GM21723 (cell line): Measurements from ENCODE around the gene EXOG.
"Not testable (repeated sequence)": the region's sequence is repeated elsewhere in the genome, so short reads cannot be mapped to it uniquely, and the experiment has no call there.

Source experiments
- ATAC-seq: cut with Tn5 transposase; IDR thresholded peaks from one replicate; pipeline ENCODE4 v1.9.1; 2021; ENCODE audit warnings: mild to moderate bottlenecking, moderate library complexity; ENCODE audit not compliant: unreplicated experiment

The EXOG gene

DNA sequence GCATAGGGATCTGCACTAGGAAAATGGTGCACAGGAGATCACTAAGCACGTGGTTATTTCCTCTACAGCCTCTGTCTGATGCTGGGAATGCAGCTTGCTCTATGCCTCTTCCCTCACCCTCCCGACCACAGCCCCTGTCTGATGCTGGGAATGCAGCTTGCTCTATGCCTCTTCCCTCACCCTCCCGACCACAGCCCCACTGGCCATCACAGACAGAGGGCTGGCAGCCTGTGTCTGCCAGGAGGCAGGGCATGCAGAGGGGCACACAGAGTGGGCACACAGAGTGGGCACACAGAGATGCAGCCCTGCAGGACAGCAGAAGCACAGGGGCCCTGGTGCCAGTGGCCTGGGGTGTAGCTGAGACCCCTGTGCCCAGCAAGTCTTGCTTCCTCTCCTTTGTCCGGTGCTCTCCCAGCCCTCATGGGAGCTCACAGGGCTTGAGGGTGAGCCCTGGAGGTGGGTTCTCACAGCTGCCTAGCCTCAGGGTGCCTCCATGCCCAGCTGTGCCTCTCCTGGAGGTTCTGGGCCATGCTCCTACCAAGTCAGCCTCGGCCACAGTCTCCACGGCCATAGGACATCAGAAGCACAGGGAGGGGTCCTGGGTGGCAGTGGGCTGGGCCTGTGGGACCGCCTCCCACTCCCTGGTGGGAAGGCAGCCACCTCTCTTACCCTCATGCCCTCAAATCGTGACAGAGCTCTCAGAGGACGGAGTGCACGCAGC is 65.8 kb downstream of the EXOG start:
- no peak for ATAC-seq

DNA sequence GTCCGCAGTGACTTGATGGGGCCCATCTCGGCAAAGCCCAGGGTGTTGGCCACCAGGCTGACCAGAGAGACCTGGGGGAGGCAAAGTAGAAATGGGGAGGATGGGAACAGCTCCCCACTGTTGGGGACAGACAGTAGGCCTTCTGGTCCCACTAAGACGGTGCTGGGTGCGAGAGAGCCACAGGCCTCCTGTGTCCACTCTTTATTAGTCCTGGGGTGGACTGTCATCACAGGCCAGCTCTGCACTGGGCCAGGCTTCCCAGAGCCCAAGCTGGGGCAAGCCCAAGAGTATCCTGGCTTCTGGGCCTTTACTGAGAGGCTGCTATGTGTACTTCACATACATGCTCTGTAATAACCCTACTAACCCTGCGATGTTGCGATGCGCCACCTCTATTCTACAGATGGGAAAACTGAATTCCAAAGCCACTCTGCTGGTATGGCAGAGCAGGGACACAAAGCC is 66.4 kb downstream of the EXOG start:
- no peak for ATAC-seq

DNA sequence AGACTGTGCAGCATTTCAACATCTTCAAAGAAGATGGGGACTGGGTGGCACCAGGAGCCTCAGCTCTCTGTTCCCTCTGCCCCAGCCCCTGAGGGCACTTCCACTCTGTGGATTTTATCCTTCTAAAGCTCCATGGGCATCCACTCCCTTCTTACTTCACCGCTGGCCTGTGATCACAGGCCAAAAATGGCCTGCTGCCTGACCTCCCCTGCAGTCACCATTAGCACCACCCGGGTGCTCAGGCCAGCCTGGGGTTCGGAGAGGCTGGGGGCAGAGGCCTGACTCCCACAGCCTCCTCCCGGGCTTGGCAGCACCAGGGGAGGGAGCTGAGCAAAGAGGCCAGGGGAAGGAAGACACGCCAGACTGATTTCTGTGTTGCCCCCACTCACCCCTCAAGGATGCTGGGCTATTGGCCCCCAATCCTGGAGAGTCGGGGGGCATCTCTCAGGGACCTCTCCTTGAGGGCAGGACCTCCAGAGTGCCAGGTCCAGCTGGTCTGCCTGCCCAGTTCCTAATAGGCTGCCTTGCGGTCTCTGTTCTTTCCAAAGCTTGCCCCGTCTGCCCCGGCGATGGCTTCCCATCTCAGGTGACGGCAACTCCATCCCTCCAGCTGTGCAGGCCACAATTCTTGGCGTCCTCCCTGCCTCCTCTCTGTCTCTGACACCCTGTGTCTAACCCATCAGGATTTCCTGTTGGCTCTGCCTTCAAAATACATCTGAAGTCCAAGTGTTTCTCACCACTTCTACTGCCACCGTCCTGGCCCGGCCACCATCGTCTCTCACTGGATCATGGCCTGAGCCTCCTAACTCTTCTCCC is 67.1 kb downstream of the EXOG start:
- ATAC-seq, result no peak

DNA sequence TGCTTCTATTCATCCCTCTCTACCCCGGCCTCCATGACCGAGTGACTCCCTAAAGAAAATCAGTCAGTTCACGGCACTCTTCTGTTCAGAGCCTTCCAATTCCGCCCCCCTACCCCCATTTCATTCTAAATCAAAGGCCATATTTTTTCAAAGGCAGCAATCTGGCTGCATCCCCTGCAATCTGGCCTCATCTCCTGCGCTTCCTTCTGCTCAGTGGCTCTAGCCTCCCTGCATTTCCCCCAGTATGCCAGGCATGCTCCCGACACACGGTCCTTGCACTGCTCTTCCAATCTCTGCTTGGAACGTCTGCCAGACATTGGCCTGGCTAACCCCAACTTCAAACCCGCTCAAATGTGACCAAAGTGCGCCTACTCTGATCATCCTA is 67.7 kb downstream of the EXOG start:
- no peak for ATAC-seq

DNA sequence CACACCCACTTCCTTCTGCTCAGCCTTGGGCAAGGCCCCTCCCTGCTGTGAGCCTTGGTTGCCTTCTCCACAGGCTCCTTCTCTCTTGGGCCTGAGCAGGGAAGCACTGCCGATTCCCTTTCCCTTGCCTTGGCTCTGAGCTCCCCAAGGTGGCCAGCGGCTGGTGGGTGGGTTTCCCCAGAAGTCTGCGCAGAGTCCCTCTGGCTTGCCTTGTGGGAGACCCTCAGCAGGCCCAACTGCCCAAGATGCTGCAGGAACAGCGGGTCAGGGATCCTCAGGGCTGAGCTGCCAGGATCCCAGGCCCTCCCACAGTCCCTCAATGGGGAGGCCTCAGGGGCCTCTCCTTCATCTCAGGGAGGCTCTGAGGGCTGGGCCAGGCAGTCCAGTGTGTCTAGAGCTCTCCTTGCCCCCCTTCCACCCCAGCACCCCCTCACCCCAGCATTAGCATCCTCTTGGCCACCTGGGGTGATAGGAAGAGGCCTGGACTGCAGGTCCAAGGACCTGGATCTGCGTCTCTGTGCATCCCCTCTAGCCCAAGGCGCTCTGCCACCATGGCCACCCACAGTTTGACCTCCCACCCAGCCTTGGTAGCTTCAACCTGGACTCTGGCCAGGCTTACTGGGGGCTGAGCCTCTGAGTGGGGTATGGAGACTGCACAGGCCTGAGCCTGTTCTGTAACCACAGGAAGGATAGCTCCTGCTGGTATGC is 68.6 kb downstream of the EXOG start:
- ATAC-seq, result no peak

DNA sequence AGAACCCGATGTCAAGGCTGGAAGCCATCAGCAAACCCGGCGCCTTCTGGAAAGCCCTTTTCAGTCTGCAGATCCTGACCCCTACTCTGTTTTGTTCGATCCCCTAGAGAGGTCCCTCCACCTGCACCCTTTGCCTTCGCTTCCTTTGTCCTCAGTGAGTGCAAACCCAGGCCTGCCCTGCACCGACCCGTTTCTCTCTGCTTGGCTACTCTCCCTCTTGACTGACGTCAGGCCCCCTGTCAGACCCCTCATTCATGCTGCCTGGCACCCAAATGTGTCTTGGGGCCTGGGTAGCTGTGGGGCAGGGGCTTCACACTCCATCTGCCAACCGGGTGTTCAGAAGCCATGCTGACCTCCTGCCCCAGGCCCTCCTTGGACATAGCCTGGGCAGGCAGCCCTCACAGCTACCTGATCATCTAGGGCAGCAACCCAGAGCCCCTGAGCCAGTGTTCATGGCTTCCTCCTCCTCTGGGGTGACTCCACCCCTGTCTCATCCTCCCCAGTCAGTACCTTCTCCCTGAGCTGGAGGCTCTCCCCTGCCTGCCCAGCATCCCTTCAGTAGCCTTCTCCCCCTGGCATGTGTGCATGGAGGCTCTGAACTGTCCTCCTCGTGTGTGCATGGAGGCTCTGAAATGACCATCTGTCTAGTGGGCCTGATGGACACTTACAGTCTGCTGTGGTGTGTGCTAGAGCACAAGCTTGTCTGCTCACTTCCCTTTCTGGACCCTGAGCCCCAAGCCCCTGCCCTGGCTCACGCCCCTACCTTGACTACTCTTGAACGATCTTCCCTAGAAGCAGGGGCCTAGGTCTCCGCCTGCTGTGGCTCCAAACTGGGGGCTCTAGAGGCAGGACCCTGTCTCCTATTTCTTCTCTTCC is 69.4 kb downstream of the EXOG start:
- no peak for ATAC-seq

DNA sequence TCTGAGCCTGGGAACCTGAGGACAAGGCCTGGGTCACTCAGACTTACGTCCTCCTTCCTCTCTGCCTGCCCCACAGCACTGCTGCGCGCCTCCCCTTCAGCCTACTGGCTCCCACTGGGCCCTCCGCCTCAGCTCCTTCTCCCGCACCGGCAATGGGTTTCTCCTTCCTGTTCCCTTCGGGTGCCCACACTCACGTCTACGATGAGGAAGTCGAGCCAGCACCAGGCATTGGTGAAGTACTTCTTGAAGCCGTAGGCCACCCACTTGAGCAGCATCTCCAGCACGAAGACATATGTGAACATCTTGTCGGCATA is 70.0 kb downstream of the EXOG start:
- no peak for ATAC-seq

DNA sequence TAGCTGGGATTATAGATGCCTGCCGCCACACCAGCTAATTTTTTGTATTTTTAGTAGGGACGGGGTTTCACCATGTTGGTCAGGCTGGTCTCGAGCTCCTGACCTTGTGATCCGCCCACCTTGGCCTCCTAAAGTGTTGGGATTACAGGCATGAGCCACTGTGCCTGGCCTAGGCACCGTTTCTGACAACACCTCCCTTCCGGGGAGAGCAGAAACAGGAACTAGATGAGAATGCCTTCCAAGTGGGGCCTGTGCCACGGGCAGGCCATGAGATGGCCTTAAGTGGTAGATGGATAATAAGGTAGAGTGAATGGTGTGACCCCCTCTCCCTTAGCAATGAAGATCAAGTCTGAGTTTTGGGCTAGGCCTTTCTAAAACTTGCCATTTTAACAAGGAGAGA is 70.7 kb downstream of the EXOG start:
- not testable (repeated sequence) for ATAC-seq

DNA sequence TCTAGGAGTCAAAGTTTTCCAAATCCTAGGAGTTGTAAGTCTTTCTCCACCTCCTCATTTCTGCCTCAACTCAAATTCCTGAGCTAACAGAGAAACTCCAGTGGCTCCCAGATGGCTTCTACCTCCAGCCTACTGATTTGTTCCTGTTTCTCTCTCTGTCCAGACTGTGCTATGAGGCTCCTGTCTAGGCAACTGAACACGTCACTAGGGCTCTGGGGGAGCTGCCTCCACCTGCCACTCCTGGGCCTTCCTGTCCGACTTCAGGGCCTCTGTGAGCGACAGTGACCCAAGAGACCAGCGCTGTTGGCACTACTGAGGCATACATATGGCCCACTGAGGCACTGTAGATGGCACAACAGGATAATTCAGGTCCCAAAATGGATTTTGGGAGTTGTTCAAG is 71.4 kb downstream of the EXOG start:
- no peak for ATAC-seq

DNA sequence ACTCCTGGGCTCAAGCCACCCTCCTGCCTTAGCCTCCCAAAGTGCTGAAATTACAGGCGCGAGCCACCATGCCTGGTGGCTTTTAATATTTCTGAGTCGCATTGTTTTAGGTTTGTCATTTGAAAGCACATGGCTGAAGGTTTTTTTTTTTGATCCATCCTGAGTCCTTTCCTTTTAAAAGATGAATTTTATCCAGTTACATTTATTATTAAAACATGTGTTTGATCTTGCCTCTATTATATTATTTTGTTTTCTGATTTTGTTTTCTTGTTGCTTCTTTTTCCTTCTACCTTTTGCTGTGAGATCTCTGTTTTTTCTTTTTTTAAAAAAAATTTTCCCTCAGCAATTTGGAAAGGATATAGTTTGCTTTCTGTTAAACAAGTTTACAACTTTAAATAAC is 77.0 kb downstream of the EXOG start:
- no peak for ATAC-seq

DNA sequence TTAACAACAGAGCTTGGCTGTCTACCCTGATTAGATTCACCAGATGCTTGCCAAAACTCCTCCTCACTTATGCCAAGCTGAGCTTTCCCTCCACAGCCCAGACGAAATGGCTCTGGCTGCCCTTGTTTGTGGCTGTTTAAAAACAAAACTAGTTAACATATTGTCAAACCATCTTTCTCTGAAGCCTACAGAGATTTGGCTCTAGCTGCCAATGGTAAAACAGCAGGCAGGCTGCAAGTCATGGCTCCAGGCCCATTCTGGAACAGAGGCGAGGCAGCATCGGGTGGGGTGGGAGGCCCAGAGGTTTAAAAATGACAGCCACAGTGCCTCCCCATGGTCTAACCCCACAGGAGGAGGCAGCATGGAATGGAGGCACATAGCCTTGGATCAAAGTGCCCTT is 77.4 kb downstream of the EXOG start:
- ATAC-seq, result no peak

DNA sequence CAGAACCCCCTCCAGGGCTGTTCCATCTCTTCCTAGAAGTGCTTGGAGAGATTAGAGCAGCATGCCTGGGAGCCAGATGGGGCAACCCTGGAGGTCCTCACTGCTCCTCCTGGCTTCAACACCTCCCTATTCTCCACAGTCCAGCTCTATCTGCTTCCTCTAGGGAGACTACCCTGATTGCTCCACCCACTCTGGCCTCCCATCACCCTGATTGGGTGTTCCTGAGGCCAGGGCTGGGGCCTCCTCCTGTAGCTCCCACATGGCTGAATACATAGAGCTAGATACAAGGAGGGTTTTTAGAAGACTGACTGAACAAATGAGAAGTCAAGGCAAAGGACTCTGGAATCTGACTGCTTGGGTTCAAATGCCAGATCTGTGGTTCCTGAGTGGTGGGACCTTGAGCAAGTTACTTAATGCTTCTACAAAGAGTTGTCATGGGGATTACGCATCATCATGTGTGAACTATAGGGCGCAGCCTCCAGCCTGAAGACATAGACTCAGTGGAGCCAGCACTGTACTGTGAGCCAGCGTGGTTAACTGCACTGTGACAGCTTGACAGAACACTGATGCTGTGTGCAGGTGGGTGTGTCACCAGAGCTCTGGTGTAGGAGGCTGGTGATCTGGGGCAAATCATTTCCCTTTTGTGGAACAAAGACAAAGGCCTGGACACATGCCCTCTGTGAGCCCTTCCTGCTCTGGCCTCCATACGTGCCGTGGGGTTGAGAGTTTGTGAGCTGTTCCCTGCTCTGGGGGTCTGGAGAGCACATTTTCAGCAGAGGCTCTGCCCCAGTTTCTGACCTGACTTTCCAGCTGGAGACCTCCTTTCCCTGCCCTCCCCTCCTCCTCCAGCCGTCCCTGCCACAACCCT is 78.5 kb downstream of the EXOG start:
- no peak for ATAC-seq

DNA sequence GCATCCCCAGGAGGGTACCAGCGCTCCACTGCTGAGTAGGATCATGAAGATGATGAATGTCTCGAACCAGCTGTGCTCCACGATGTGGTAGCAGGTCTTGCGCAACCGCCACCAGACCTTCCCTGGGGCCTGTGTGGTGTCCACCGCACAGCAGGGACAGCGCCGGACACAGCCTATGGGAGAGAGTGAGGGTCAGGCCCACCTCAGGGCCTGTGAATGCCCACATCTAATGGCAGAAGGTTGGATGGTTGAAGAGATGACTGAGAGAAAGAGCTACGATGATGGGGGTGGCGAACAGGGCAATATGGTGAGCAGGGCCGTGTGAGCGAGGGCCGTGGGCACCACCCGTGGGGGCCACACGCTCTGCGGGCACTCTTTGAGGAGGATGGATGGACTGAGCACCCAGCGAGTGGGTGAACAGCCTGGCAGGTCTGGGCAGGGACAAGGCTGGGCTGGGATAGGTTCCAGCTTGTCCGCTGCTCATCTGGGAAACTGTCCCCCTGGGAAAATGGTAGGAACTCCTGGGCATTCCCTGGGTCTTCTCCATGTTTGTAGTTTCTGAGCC is 79.2 kb downstream of the EXOG start:
- no peak for ATAC-seq
